GM12878 (cell line): ENCODE measurements around the gene HMOX2. TPM values are rescaled to one million over a fixed set of nuclear protein-coding genes. Genes with fewer than 3 reads are reported as not detected.

Source experiments
- ATAC-seq: fragments of 200-7000 bp; cut with Tn5 transposase; 3 replicates; pipeline ENCODE4 v1.9.1; 2020; ENCODE audit warnings: mild to moderate bottlenecking, moderate library complexity
- BruUV-seq: library from RNA; stranded (reverse); fragments of 400-500 nt; replicated peaks from 2 replicates; lab custom pipeline; 2021; lab: Mats Ljungman, UMichigan
- CTCF ChIA-PET: fragments of 300-600 bp; sonication (Branson Sonifier 250); formaldehyde crosslinking; extraction: SDS; loops from one replicate; lab custom pipeline; 2021; ENCODE audit warnings: inconsistent platforms; lab: Yijun Ruan, JAX
- POLR2A ChIA-PET: fragments of 350-600 bp; formaldehyde crosslinking; extraction: SDS; loops from one replicate; lab custom pipeline; 2021; ENCODE audit warnings: inconsistent platforms; lab: Charles Lee
- RAD21 ChIA-PET: fragments of 300-600 bp; sonication (Branson Sonifier 250); formaldehyde crosslinking; loops from one replicate; lab custom pipeline; 2023; ENCODE audit warnings: antibody characterized with exemption; ENCODE audit not compliant: unreplicated experiment; lab: Charles Lee
- SMC1A ChIA-PET: fragments of 300-600 bp; sonication (Branson Sonifier 250); formaldehyde crosslinking; loops from one replicate; lab custom pipeline; 2023; ENCODE audit not compliant: unreplicated experiment, uncharacterized antibody; lab: Charles Lee
- DNase-seq: peaks from one replicate; pipeline ENCODE4 v3.0.0-alpha.2; 2011; ENCODE audit warnings: low read depth, low spot score
- FAIRE-seq: peaks from 3 replicates; lab custom pipeline; 2011; peaks lifted over from hg19 to GRCh38; lab: Jason Lieb, UNC
- H2AFZ ChIP-seq: 2 replicates; pipeline ENCODE4 v1.6.0; 2011; ENCODE audit warnings: low read depth, low read length, control low read depth; ENCODE audit not compliant: control insufficient read depth
- H3K27ac ChIP-seq: 2 replicates; pipeline ENCODE4 v1.5.1; 2011; ENCODE audit warnings: control low read depth; ENCODE audit not compliant: control insufficient read depth, insufficient read depth
- H3K27me3 ChIP-seq, 2 experiments: replicated peaks in 1 of 2; 2 replicates each; pipeline versions ENCODE4 v1.6.0 to v1.6.1; 2011; ENCODE audit warnings: low read length in 1 of 2; ENCODE audit not compliant: control insufficient read depth in 2 of 2, insufficient read depth in 2 of 2
- H3K36me3 ChIP-seq, 2 experiments: 2 replicates each; pipeline ENCODE4 v1.5.1; 2011; ENCODE audit warnings: low read length in 1 of 2; ENCODE audit not compliant: control insufficient read depth in 2 of 2, insufficient read depth in 2 of 2
- H3K4me1 ChIP-seq: 2 replicates; pipeline ENCODE4 v1.6.1; 2011; ENCODE audit warnings: mild to moderate bottlenecking, low read length, moderate library complexity, mixed read lengths; ENCODE audit not compliant: control insufficient read depth, insufficient read depth
- H3K4me2 ChIP-seq: 2 replicates; pipeline ENCODE4 v1.6.0; 2011; ENCODE audit warnings: control low read depth; ENCODE audit not compliant: control insufficient read depth, insufficient read depth
- H3K4me3 ChIP-seq: fragments of 200-600 bp; sonication (generic); 2 replicates; pipeline ENCODE4 v1.5.1; 2016
- H3K79me2 ChIP-seq: 2 replicates; pipeline ENCODE4 v1.6.0; 2011; ENCODE audit warnings: low read length; ENCODE audit not compliant: control insufficient read depth, insufficient read depth
- H3K9ac ChIP-seq: 2 replicates; pipeline ENCODE4 v1.8.0; 2011; ENCODE audit warnings: low read length, control low read depth, mixed read lengths; ENCODE audit not compliant: control insufficient read depth, insufficient read depth
- H3K9me3 ChIP-seq: replicated peaks from 3 replicates; pipeline ENCODE4 v1.5.1; 2011; ENCODE audit warnings: mild to moderate bottlenecking, low read length; ENCODE audit not compliant: control insufficient read depth, insufficient read depth
- H4K20me1 ChIP-seq: 2 replicates; pipeline ENCODE4 v1.6.0; 2011; ENCODE audit not compliant: control insufficient read depth, insufficient read depth
- ESRRA ChIP-seq: IDR thresholded peaks from 2 replicates; pipeline ENCODE4 v1.6.1; 2012; ENCODE audit warnings: mild to moderate bottlenecking, low read length, improper control_type of control experiment
- IKZF2 ChIP-seq, 2 experiments: fragments of 450-650 bp; IDR thresholded peaks; 2 replicates each; pipeline ENCODE4 v1.6.1; 2017; ENCODE audit warnings: mild to moderate bottlenecking in 2 of 2, moderate library complexity in 2 of 2
- PML ChIP-seq: IDR thresholded peaks from 2 replicates; pipeline ENCODE4 v1.6.1; 2012; ENCODE audit warnings: low read length, inconsistent platforms
- POLR2AphosphoS5 ChIP-seq: IDR thresholded peaks from 2 replicates; pipeline ENCODE4 v1.6.1; 2011; ENCODE audit warnings: mild to moderate bottlenecking, low read length, inconsistent platforms
- SUPT20H ChIP-seq: IDR thresholded peaks from 2 replicates; pipeline ENCODE4 v1.6.1; 2011; ENCODE audit warnings: low read depth, mild to moderate bottlenecking, low read length, moderate library complexity, borderline replicate concordance; ENCODE audit not compliant: control insufficient read depth
- TAF1 ChIP-seq: IDR thresholded peaks from 2 replicates; pipeline ENCODE4 v1.6.1; 2011; ENCODE audit warnings: mild to moderate bottlenecking, low read depth, low read length, borderline replicate concordance
- TBL1XR1 ChIP-seq: IDR thresholded peaks from 2 replicates; pipeline ENCODE4 v1.6.1; 2012; ENCODE audit warnings: low read depth, low read length, improper control_type of control experiment
- WGBS: methylation state at CpG from one replicate; pipeline ENCODE4 v1.1.6; 2016; ENCODE audit warnings: low lambda C conversion rate; ENCODE audit not compliant: insufficient replicate concordance, insufficient coverage; ENCODE audit errors: missing lambda C conversion rate; 5-methylcytosine and 5-hydroxymethylcytosine counted together
- in situ Hi-C: fragments of 300-500 bp; cut with MboI; formaldehyde crosslinking; loops from 9 replicates; pipeline ENCODE4 v1.14.3; 2018; ENCODE audit warnings: mixed read lengths
- intact Hi-C: fragments of 100-400 bp; cut with micrococcal nuclease; formaldehyde crosslinking; loops from one replicate; pipeline ENCODE4 v1.14.2; 2022; ENCODE audit not compliant: unreplicated experiment
- polyA plus RNA-seq, 11 experiments: library from polyadenylated mRNA; depleted of rRNA in 4 of 11; unstranded in 6 of 11; stranded (reverse) in 5 of 11; fragments of >200 nt; fragmentation: Nextera tagmentation in 4 of 11; fragmentation: Illumina TruSeq in 1 of 11; extraction: Ambion mirVana in 4 of 11; extraction: Trizol in 1 of 11; gene quantifications; 1 replicate in 1 of 11; 2 replicates in 10 of 11; pipeline versions ENCODE4 v1.2.1 to v1.2.3, GENCODE V29; 2011 to 2016; ENCODE audit warnings: inconsistent platforms in 2 of 11, missing spikeins in 2 of 11, low read depth in 1 of 11
- total RNA-seq, 4 experiments: library from RNA; depleted of rRNA in 3 of 4; stranded (reverse); fragments of >200 nt in 3 of 4; fragmentation: Illumina TruSeq in 1 of 4; extraction: Trizol in 1 of 4; gene quantifications; 2 replicates each; pipeline versions ENCODE4 v1.2.1 to v1.2.3, GENCODE V29; 2013 to 2021
- TF ChIP-seq, protein P1 (sequence below): fragments of 450-650 bp; IDR thresholded peaks from 2 replicates; pipeline ENCODE4 v1.6.1; 2017; ENCODE audit warnings: mild to moderate bottlenecking, low read depth, inconsistent platforms; ENCODE audit not compliant: poor library complexity, severe bottlenecking
- TF ChIP-seq, protein P2 (sequence below), 3 experiments: IDR thresholded peaks in 2 of 3; conservative IDR thresholded peaks in 1 of 3; 2 replicates each; pipeline ENCODE4 v1.5.1; 2011; ENCODE audit warnings: low read depth in 3 of 3, low read length in 3 of 3, mild to moderate bottlenecking in 3 of 3, control low read depth in 2 of 3, moderate library complexity in 2 of 3, inconsistent platforms in 1 of 3, mixed read lengths in 1 of 3; ENCODE audit not compliant: control insufficient read depth in 2 of 3, insufficient read depth in 1 of 3; ENCODE audit errors: extremely low read depth in 1 of 3
- TF ChIP-seq, protein P3 (sequence below): fragments of 450-650 bp; IDR thresholded peaks from 2 replicates; pipeline ENCODE4 v1.6.1; 2017; ENCODE audit warnings: mild to moderate bottlenecking
- TF ChIP-seq, protein P4 (sequence below): fragments of 150-350 bp; IDR thresholded peaks from 2 replicates; pipeline ENCODE4 v1.6.1; 2014; ENCODE audit warnings: mild to moderate bottlenecking, low read depth, low read length

The HMOX2 gene
- total and polyA plus RNA-seq, 10 of the 15 experiments (the other 5 are each of a cell fraction or from before 2014, with no cell fraction given), result 26.4 to 111 (median 57.8) TPM

DNA sequence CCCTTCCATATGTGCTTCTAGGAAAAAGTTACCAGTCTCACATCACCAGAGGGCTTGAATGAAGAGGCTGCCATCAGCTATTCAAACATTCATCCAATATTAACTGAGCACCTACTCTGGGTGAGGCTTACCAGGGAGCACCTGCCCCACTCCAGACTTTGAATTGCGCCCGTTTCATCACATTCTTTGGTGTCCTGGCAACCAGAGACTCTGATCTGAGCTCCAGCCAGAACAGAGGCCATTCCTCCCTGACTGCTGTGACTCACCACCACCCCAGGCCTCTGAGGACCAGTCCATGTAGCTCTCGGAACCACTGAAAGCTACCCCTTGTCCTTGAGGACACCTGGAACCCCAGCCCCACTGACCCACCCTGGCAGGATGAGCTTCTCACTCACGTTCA, 79.9 kb downstream of the HMOX2 start, which contains the start of gene C16orf96 (continued):
- TF ChIP-seq, protein P1, sequence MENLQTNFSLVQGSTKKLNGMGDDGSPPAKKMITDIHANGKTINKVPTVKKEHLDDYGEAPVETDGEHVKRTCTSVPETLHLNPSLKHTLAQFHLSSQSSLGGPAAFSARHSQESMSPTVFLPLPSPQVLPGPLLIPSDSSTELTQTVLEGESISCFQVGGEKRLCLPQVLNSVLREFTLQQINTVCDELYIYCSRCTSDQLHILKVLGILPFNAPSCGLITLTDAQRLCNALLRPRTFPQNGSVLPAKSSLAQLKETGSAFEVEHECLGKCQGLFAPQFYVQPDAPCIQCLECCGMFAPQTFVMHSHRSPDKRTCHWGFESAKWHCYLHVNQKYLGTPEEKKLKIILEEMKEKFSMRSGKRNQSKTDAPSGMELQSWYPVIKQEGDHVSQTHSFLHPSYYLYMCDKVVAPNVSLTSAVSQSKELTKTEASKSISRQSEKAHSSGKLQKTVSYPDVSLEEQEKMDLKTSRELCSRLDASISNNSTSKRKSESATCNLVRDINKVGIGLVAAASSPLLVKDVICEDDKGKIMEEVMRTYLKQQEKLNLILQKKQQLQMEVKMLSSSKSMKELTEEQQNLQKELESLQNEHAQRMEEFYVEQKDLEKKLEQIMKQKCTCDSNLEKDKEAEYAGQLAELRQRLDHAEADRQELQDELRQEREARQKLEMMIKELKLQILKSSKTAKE, result no peak
- no peak for TF ChIP-seq POLR2AphosphoS5
- TF ChIP-seq, all 136 proteins: peak for 0

DNA sequence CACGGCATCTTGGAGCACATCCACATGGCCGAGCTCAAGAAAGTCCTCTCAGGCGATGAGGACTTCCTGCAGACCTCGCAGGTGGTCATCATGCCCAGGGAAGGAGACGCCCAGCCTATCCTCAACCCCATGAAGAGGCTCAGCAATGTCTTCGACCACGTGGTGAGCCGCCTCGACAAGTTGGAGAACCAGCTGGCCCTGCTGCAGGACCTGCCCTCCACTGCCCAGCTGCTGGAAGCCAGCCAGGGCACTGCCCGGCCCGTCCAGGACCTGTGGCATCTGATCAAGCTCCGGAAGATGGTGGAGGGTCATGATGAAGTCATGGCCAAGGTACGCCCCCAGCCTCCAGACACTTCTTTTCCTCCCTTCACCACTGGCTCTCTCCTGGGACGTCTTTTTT, 80.4 kb downstream of the HMOX2 start:
- in situ Hi-C loops, result no loop called here
- no peak overlapping the region for H3K9ac ChIP-seq
- ChIA-PET POLR2A (interaction anchor here (0.6 to 1.1 kb wide), 3 partner anchors 10 to 31 kb away, joined by 3 to 4 read pairs (median 3); no protein-coding TSS in a partner anchor), CTCF (interaction anchor here (1.0 to 1.3 kb wide), 2 partner anchors 9 to 50 kb away, joined by 3 read pairs; no protein-coding TSS in a partner anchor), SMC1A (no interaction called here), RAD21 (no interaction called here)
- BruUV-seq, result no TSS peak
- H2AFZ ChIP-seq, result no peak overlapping the region
- H3K79me2 ChIP-seq, result no peaks in the 10 kb centered on the region
- intact Hi-C loops, result no loop called here
- H3K27me3 ChIP-seq, result peaks cover 0 to 5% of the 10 kb centered on the region in 2 experiments; a peak in 2 of 4 replicates
- no peak overlapping the region for H3K4me2 ChIP-seq
- no peaks in the 10 kb centered on the region for H3K4me1 ChIP-seq
- no peak for FAIRE-seq
- ATAC-seq, result no peak
- no peaks in the 10 kb centered on the region for H4K20me1 ChIP-seq
- H3K9me3 ChIP-seq, result no peaks in the 10 kb centered on the region
- no peak overlapping the region for H3K4me3 ChIP-seq
- no peak overlapping the region for H3K27ac ChIP-seq
- DNase-seq, result no peak
- 26% methylated on average over 13 of the region's 14 CpGs for WGBS
- H3K36me3 ChIP-seq, result no peaks in the 10 kb centered on the region
- TF ChIP-seq, protein P2, sequence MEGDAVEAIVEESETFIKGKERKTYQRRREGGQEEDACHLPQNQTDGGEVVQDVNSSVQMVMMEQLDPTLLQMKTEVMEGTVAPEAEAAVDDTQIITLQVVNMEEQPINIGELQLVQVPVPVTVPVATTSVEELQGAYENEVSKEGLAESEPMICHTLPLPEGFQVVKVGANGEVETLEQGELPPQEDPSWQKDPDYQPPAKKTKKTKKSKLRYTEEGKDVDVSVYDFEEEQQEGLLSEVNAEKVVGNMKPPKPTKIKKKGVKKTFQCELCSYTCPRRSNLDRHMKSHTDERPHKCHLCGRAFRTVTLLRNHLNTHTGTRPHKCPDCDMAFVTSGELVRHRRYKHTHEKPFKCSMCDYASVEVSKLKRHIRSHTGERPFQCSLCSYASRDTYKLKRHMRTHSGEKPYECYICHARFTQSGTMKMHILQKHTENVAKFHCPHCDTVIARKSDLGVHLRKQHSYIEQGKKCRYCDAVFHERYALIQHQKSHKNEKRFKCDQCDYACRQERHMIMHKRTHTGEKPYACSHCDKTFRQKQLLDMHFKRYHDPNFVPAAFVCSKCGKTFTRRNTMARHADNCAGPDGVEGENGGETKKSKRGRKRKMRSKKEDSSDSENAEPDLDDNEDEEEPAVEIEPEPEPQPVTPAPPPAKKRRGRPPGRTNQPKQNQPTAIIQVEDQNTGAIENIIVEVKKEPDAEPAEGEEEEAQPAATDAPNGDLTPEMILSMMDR (IDR thresholded peaks at IDR 0.05 in 2 of 3, conservative IDR thresholded peaks at IDR 0.05 in 1 of 3; ENCODE audit: control insufficient read depth in 2 of 3, extremely low read depth in 1 of 3, insufficient read depth in 1 of 3, low read depth in 3 of 3, low read length in 3 of 3), result no peak
- TF ChIP-seq TAF1 (no peak), PML (no peak), TBL1XR1 (no peak), IKZF2 (IDR thresholded peaks at IDR 0.05) (no peak), ESRRA (no peak), SUPT20H (no peak)
- TF ChIP-seq, protein P1, result no peak
- TF ChIP-seq, protein P3, sequence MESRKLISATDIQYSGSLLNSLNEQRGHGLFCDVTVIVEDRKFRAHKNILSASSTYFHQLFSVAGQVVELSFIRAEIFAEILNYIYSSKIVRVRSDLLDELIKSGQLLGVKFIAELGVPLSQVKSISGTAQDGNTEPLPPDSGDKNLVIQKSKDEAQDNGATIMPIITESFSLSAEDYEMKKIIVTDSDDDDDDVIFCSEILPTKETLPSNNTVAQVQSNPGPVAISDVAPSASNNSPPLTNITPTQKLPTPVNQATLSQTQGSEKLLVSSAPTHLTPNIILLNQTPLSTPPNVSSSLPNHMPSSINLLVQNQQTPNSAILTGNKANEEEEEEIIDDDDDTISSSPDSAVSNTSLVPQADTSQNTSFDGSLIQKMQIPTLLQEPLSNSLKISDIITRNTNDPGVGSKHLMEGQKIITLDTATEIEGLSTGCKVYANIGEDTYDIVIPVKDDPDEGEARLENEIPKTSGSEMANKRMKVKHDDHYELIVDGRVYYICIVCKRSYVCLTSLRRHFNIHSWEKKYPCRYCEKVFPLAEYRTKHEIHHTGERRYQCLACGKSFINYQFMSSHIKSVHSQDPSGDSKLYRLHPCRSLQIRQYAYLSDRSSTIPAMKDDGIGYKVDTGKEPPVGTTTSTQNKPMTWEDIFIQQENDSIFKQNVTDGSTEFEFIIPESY, result no peak
- TF ChIP-seq, protein P4, sequence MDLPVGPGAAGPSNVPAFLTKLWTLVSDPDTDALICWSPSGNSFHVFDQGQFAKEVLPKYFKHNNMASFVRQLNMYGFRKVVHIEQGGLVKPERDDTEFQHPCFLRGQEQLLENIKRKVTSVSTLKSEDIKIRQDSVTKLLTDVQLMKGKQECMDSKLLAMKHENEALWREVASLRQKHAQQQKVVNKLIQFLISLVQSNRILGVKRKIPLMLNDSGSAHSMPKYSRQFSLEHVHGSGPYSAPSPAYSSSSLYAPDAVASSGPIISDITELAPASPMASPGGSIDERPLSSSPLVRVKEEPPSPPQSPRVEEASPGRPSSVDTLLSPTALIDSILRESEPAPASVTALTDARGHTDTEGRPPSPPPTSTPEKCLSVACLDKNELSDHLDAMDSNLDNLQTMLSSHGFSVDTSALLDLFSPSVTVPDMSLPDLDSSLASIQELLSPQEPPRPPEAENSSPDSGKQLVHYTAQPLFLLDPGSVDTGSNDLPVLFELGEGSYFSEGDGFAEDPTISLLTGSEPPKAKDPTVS, result no peak
